GM23338 (cell line): Measurements from ENCODE around the gene SETD1B. TPM values are rescaled to one million over a fixed set of nuclear protein-coding genes. Genes with fewer than 3 reads are reported as not detected.
"Not testable (repeated sequence)": the region's sequence is repeated elsewhere in the genome, so short reads cannot be mapped to it uniquely, and the experiment has no call there.

Experiments
- ATAC-seq: fragments of 200-7000 bp; cut with Tn5 transposase; 3 replicates; pipeline ENCODE4 v1.9.1; 2020
- DNase-seq: peaks from one replicate; pipeline ENCODE4 v3.0.0-alpha.2; 2015; ENCODE audit warnings: low spot score
- H2AFZ ChIP-seq: fragments of 200-600 bp; sonication (generic); 2 replicates; pipeline ENCODE4 v1.8.0; 2016; ENCODE audit warnings: antibody characterized with exemption, mild to moderate bottlenecking, moderate library complexity
- H3F3A ChIP-seq: fragments of 200-600 bp; sonication (generic); replicated peaks from 2 replicates; pipeline ENCODE4 v1.8.0; 2017; ENCODE audit warnings: antibody characterized with exemption, mixed run types, low read depth
- H3K27ac ChIP-seq: fragments of 200-600 bp; sonication (generic); 2 replicates; pipeline ENCODE4 v1.6.1; 2016; ENCODE audit warnings: low read depth
- H3K27me3 ChIP-seq: fragments of 200-600 bp; sonication (generic); 2 replicates; pipeline ENCODE4 v1.8.0; 2016; ENCODE audit warnings: mild to moderate bottlenecking, mixed run types, moderate library complexity; ENCODE audit not compliant: insufficient read depth
- H3K36me3 ChIP-seq: fragments of 200-600 bp; sonication (generic); 2 replicates; pipeline ENCODE4 v1.8.0; 2016; ENCODE audit warnings: mild to moderate bottlenecking; ENCODE audit not compliant: insufficient read depth
- H3K4me1 ChIP-seq: fragments of 200-600 bp; sonication (generic); 2 replicates; pipeline ENCODE4 v1.8.0; 2016; ENCODE audit warnings: mild to moderate bottlenecking, moderate library complexity; ENCODE audit not compliant: insufficient read depth
- H3K4me2 ChIP-seq: fragments of 200-600 bp; sonication (generic); 2 replicates; pipeline ENCODE4 v1.7.1; 2017; ENCODE audit warnings: mixed run types
- H3K4me3 ChIP-seq: fragments of 200-600 bp; sonication (generic); 2 replicates; pipeline ENCODE4 v1.6.1; 2016; ENCODE audit warnings: mixed run types
- H3K79me2 ChIP-seq: fragments of 200-600 bp; sonication (generic); replicated peaks from 2 replicates; pipeline ENCODE4 v1.8.0; 2017; ENCODE audit warnings: mild to moderate bottlenecking; ENCODE audit not compliant: insufficient read depth
- H3K9me2 ChIP-seq: fragments of 200-600 bp; sonication (generic); 2 replicates; pipeline ENCODE4 v1.8.0; 2017; ENCODE audit not compliant: insufficient read depth
- H4K20me1 ChIP-seq: fragments of 200-600 bp; sonication (generic); replicated peaks from 2 replicates; pipeline ENCODE4 v1.8.0; 2017; ENCODE audit warnings: mild to moderate bottlenecking; ENCODE audit not compliant: insufficient read depth
- H3K27ac Mint-ChIP-seq: 2 replicates; pipeline ENCODE4 v1.8.0; 2020; ENCODE audit warnings: inconsistent platforms, mild to moderate bottlenecking, moderate library complexity, mixed read lengths
- H3K27me3 Mint-ChIP-seq: 3 replicates; pipeline ENCODE4 v1.8.0; 2022; ENCODE audit warnings: low read depth, mild to moderate bottlenecking, moderate library complexity, mixed read lengths, inconsistent platforms; ENCODE audit not compliant: insufficient read depth, poor library complexity
- H3K36me3 Mint-ChIP-seq: 3 replicates; pipeline ENCODE4 v1.8.0; 2021; ENCODE audit warnings: low read depth, mild to moderate bottlenecking, inconsistent platforms, moderate library complexity, mixed read lengths
- H3K4me1 Mint-ChIP-seq: 3 replicates; pipeline ENCODE4 v1.8.0; 2020; ENCODE audit warnings: mild to moderate bottlenecking, inconsistent platforms, mixed read lengths
- H3K4me3 Mint-ChIP-seq: 3 replicates; pipeline ENCODE4 v1.8.0; 2021; ENCODE audit warnings: moderate library complexity, mild to moderate bottlenecking, inconsistent platforms, mixed read lengths
- H3K9me3 Mint-ChIP-seq: 3 replicates; pipeline ENCODE4 v1.8.0; 2020; ENCODE audit warnings: moderate library complexity, mild to moderate bottlenecking, inconsistent platforms, mixed read lengths
- EZH2 ChIP-seq: fragments of 200-600 bp; sonication (generic); IDR thresholded peaks from one replicate; pipeline ENCODE4 v1.8.0; 2017; ENCODE audit warnings: antibody characterized with exemption, mild to moderate bottlenecking, low read depth; ENCODE audit not compliant: unreplicated experiment
- polyA plus RNA-seq: library from polyadenylated mRNA; unstranded; fragments of >200 nt; fragmentation: Nextera tagmentation; extraction: Ambion mirVana; gene quantifications from 2 replicates; pipeline ENCODE4 v1.2.1, GENCODE V29; 2016
- total RNA-seq: library from RNA; depleted of rRNA; stranded (reverse); fragments of >200 nt; shearing (Covaris generic); gene quantifications from 2 replicates; pipeline ENCODE4 v1.2.3, GENCODE V29; 2014
- TF ChIP-seq, protein P1 (sequence below): IDR thresholded peaks from one replicate; pipeline ENCODE4 v1.6.1; 2018; ENCODE audit warnings: antibody characterized with exemption; ENCODE audit not compliant: unreplicated experiment
- TF ChIP-seq, protein P2 (sequence below), 2 experiments: fragments of 200-600 bp in 1 of 2; sonication (generic) in 1 of 2; conservative IDR thresholded peaks; 2 replicates each; pipeline versions ENCODE4 v1.5.1 to v1.6.1; 2016 to 2017; ENCODE audit warnings: antibody characterized with exemption in 2 of 2, low read depth in 2 of 2, mild to moderate bottlenecking in 2 of 2, moderate library complexity in 1 of 2

Gene SETD1B
- total and polyA plus RNA-seq, 2 experiments from 2014 or later, result 3.1 to 8.7 TPM

DNA sequence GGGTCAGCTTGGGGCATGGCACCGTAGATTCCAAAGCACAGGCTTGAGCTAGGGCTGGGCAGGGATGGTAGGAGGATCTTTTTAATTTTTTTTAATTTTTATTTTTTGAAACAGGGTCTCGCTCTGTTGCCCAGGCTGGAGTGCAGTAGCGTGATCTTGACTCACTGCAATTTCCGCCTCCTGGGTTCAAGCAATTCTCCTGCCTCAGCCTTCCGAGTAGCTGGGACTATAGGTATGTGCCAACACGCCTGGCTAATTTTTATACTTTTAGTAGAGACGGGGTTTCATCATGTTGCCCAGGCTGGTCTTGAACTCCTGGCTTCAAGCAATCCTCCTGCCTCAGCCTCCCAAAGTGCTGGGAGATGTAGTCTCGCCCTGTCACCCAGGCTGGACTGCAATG lies 13.0 kb upstream of the SETD1B start:
- not testable (repeated sequence) for H3K9me3 Mint-ChIP-seq, H3K9me2 ChIP-seq, H3K27ac ChIP-seq, H2AFZ ChIP-seq, DNase-seq, H3K79me2 ChIP-seq, H3K36me3 ChIP-seq, H3K4me3 Mint-ChIP-seq, H3K27me3 ChIP-seq, H3K4me3 ChIP-seq, H3K4me2 ChIP-seq, H3K27ac Mint-ChIP-seq, H3K36me3 Mint-ChIP-seq, ATAC-seq
- Histone ChIP-seq H3K4me1 (peaks cover 13% of the 10 kb centered on the region), H4K20me1 (peaks cover 17% of the 10 kb centered on the region; the same call in 1 of the 2 replicates), H3F3A (peaks cover 19% of the 10 kb centered on the region)
- Mint-ChIP-seq H3K27me3 (peaks cover 28% of the 10 kb centered on the region), H3K4me1 (peaks cover 26% of the 10 kb centered on the region)

DNA sequence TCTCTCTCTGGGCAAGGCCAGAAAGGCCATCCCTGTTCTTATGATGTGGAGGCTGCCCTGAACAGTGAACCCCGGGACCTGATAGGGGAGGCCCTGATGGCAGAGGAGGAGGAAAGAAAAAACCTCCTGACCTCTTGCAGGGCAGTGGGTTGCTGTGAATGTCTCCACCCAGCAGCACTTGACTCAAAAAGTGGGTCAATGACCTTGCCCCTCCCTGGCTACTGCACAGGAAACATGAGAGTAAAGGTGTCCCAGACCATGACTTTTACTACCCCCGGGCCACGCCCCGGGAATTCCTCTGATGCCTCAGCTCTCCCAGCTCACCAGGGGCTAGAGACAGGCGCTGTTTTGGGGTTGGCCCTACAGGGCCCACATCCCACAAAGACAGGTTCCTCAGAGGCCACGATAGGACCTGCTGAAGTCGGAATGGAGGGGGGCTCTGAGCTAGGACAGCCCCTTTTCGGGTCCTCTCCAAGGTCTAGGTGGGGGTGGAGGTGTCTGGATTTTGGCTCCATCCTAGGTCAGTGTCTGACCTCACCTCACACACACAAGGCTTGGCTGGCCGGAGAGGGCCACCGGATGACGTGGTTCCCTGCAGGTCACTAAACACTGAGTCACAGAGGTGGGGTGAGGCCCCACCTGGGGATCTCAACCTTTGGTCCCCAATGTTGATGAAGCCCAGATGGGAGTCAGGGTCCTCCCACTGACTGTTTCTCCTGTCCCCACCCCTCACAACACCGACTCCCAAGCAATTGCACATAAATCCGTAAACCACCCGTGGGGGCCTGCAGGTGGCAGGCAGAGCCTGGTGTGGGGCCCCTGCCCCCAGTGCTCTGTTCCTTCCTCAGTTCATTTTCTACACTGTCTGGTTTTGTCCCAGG lies 11.9 kb upstream of the SETD1B start:
- no peak for ATAC-seq

DNA sequence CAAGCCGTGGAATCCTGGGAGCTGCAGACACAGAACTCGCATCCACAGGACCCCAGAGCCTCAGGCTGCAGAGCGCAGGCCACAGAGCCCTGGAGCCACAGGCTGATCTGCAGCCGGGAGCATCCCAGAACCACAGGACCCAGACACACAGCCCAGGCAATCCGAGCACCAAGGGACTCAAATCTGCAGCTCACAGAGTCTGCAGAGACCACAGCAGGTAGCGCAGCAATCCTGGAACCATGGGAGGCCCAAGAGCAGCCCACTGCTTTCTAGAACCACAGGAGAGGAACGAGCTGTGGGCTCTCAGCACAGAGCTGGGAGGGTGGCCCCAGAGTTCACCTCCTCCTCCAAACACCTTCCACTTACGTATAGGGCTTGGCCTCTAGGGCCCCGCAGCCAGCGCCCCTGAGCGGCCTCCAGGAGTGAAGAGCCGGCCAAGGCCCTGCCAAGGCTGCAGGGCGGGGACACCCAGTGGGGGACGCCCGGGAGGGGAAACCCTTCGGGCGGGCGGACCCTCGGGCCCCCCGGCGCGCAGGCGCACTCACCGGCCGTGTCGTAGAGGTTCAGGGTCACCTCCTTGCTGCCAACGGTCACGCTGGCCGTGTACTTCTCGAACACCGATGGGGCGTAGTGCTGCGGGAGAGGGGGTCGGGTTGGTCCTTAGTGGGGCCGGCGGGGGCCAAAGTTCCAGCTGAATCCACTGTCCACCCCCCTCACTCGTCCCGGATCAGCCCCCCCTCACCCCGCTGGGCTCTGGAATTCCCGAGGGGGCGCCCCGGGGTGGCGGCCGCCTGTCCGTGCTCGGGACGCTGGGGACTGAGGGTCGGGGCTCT lies 11.0 kb upstream of the SETD1B start:
- ATAC-seq, result peak; percentile 12
- H3K27ac ChIP-seq, result no peak overlapping the region
- Mint-ChIP-seq H3K27me3 (peaks cover 25% of the 10 kb centered on the region), H3K27ac (no peak overlapping the region; the same call in 1 of the 2 replicates), H3K36me3 (peaks cover 15% of the 10 kb centered on the region), H3K4me3 (peak overlapping the region; percentile 75), H3K4me1 (peaks cover 37% of the 10 kb centered on the region), H3K9me3 (no peaks in the 10 kb centered on the region; the same call in 2 of the 3 replicates)
- H3F3A ChIP-seq, result peaks cover 26% of the 10 kb centered on the region
- H2AFZ ChIP-seq, result no peak overlapping the region
- H3K79me2 ChIP-seq, result peaks cover 13% of the 10 kb centered on the region
- H3K36me3 ChIP-seq, result no peaks in the 10 kb centered on the region
- peak overlapping the region; percentile 94 for H3K4me2 ChIP-seq
- TF ChIP-seq, protein P1, sequence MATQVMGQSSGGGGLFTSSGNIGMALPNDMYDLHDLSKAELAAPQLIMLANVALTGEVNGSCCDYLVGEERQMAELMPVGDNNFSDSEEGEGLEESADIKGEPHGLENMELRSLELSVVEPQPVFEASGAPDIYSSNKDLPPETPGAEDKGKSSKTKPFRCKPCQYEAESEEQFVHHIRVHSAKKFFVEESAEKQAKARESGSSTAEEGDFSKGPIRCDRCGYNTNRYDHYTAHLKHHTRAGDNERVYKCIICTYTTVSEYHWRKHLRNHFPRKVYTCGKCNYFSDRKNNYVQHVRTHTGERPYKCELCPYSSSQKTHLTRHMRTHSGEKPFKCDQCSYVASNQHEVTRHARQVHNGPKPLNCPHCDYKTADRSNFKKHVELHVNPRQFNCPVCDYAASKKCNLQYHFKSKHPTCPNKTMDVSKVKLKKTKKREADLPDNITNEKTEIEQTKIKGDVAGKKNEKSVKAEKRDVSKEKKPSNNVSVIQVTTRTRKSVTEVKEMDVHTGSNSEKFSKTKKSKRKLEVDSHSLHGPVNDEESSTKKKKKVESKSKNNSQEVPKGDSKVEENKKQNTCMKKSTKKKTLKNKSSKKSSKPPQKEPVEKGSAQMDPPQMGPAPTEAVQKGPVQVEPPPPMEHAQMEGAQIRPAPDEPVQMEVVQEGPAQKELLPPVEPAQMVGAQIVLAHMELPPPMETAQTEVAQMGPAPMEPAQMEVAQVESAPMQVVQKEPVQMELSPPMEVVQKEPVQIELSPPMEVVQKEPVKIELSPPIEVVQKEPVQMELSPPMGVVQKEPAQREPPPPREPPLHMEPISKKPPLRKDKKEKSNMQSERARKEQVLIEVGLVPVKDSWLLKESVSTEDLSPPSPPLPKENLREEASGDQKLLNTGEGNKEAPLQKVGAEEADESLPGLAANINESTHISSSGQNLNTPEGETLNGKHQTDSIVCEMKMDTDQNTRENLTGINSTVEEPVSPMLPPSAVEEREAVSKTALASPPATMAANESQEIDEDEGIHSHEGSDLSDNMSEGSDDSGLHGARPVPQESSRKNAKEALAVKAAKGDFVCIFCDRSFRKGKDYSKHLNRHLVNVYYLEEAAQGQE, result no peak
- TF ChIP-seq, protein P2, sequence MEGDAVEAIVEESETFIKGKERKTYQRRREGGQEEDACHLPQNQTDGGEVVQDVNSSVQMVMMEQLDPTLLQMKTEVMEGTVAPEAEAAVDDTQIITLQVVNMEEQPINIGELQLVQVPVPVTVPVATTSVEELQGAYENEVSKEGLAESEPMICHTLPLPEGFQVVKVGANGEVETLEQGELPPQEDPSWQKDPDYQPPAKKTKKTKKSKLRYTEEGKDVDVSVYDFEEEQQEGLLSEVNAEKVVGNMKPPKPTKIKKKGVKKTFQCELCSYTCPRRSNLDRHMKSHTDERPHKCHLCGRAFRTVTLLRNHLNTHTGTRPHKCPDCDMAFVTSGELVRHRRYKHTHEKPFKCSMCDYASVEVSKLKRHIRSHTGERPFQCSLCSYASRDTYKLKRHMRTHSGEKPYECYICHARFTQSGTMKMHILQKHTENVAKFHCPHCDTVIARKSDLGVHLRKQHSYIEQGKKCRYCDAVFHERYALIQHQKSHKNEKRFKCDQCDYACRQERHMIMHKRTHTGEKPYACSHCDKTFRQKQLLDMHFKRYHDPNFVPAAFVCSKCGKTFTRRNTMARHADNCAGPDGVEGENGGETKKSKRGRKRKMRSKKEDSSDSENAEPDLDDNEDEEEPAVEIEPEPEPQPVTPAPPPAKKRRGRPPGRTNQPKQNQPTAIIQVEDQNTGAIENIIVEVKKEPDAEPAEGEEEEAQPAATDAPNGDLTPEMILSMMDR (conservative IDR thresholded peaks at IDR 0.05; ENCODE audit: low read depth in 2 of 2), result peak in 1 of 2 experiments; percentile 28; a peak in 2 of 4 replicates
- peak; percentile 67 for DNase-seq
- H3K27me3 ChIP-seq, result no peaks in the 10 kb centered on the region
- H3K4me3 ChIP-seq, result peak overlapping the region; percentile 83
- H3K4me1 ChIP-seq, result peaks cover 26% of the 10 kb centered on the region
- peaks cover 10% of the 10 kb centered on the region; the same call in 1 of the 2 replicates for H4K20me1 ChIP-seq
- H3K9me2 ChIP-seq, result no peaks in the 10 kb centered on the region

More for the DNA sequence above, 11.9 kb upstream of the SETD1B start:
- Histone ChIP-seq H2AFZ (no peak overlapping the region), H3K79me2 (peaks cover 8% of the 10 kb centered on the region), H3K4me2 (peak overlapping the region; percentile 94), H3K4me3 (peak overlapping the region; percentile 83), H3K27me3 (no peaks in the 10 kb centered on the region), H3K4me1 (peaks cover 19% of the 10 kb centered on the region), H3K27ac (no peak overlapping the region), H3K36me3 (no peaks in the 10 kb centered on the region), H4K20me1 (peaks cover 10% of the 10 kb centered on the region; the same call in 1 of the 2 replicates), H3F3A (peaks cover 25% of the 10 kb centered on the region), H3K9me2 (no peaks in the 10 kb centered on the region)
- no peak for TF ChIP-seq EZH2
- TF ChIP-seq, protein P2 (conservative IDR thresholded peaks at IDR 0.05; ENCODE audit: low read depth in 2 of 2), result 0 out of 4 replicates have a peak, but pooled peaks of 1 of the 2 experiments have one; percentile 4
- Mint-ChIP-seq H3K4me1 (peaks cover 30% of the 10 kb centered on the region), H3K36me3 (peaks cover 11% of the 10 kb centered on the region; the same call in 2 of the 3 replicates), H3K4me3 (peak overlapping the region; percentile 75), H3K27ac (no peak overlapping the region), H3K9me3 (no peaks in the 10 kb centered on the region), H3K27me3 (peaks cover 27% of the 10 kb centered on the region)
- no peak for DNase-seq
